MCF 10A (cell line): ENCODE measurements around the gene ZNF652. TPM values are rescaled to one million over a fixed set of nuclear protein-coding genes. Genes with fewer than 3 reads are reported as not detected.

Experiments
- BruUV-seq: library from RNA; stranded (reverse); fragments of 400-500 nt; replicated peaks from 2 replicates; lab custom pipeline; 2021; lab: Mats Ljungman, UMichigan
- CTCF ChIA-PET: fragments of 300-600 bp; sonication (Branson Sonifier 250); formaldehyde crosslinking; extraction: SDS; loops from one replicate; lab custom pipeline; 2021; ENCODE audit warnings: antibody characterized with exemption, inconsistent platforms; lab: Yijun Ruan, JAX
- POLR2A ChIA-PET: fragments of 300-600, 350-650 bp; sonication (Branson Sonifier 250); formaldehyde crosslinking; extraction: SDS; loops from one replicate; lab custom pipeline; 2020; ENCODE audit warnings: antibody characterized with exemption, inconsistent platforms; lab: Yijun Ruan, JAX
- DNase-seq: peaks from one replicate; pipeline ENCODE4 v3.0.0-alpha.2; 2018; ENCODE audit not compliant: unreplicated experiment
- H3K27ac Mint-ChIP-seq: one replicate; pipeline ENCODE4 v1.8.0; 2022; ENCODE audit warnings: mild to moderate bottlenecking, low read depth, mixed read lengths; ENCODE audit not compliant: unreplicated experiment
- H3K27me3 Mint-ChIP-seq: one replicate; pipeline ENCODE4 v1.8.0; 2022; ENCODE audit warnings: mixed read lengths; ENCODE audit not compliant: insufficient read depth, unreplicated experiment
- H3K36me3 Mint-ChIP-seq: one replicate; pipeline ENCODE4 v1.8.0; 2022; ENCODE audit warnings: mild to moderate bottlenecking, moderate library complexity, mixed read lengths; ENCODE audit not compliant: insufficient read depth, unreplicated experiment
- H3K4me1 Mint-ChIP-seq: one replicate; pipeline ENCODE4 v1.8.0; 2022; ENCODE audit warnings: mixed read lengths; ENCODE audit not compliant: insufficient read depth, unreplicated experiment
- H3K4me3 Mint-ChIP-seq: one replicate; pipeline ENCODE4 v1.8.0; 2022; ENCODE audit warnings: mild to moderate bottlenecking, moderate library complexity, mixed read lengths; ENCODE audit not compliant: unreplicated experiment
- H3K9me3 Mint-ChIP-seq: one replicate; pipeline ENCODE4 v1.8.0; 2022; ENCODE audit warnings: mixed read lengths; ENCODE audit not compliant: unreplicated experiment
- intact Hi-C: fragments of 100-400 bp; cut with micrococcal nuclease; formaldehyde crosslinking; loops from 2 replicates; pipeline ENCODE4 v1.14.1; 2022
- total RNA-seq: library from RNA; stranded (reverse); gene quantifications from 2 replicates; pipeline ENCODE4 v1.2.3, GENCODE V29; 2022
- TF ChIP-seq, protein P1 (sequence below): fragments of 200-600 bp; IDR thresholded peaks from one replicate; pipeline ENCODE4 v1.8.0; 2022; ENCODE audit warnings: antibody characterized with exemption, mild to moderate bottlenecking; ENCODE audit not compliant: unreplicated experiment

Gene ZNF652
- total RNA-seq, 1 experiment from 2014 or later = 18.8 TPM

DNA sequence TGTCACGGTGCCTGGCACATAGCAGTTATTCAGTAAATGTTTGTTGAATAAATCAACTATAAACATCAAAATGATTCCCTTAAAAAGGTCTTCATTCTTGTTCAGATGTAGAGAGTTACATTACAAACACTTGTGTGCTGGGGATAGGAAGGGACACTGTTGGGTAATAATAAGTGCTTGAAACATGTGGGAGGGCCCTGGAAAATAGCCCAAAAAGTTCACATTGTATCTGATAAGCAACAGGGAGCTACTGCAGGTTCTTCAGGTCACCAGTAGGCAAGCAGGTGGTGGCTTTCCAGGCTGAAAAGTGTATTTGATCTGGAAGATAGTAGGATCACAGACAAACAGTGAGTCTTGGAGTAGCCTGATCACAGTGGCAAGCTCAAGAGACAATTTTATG, 19.0 kb upstream of the ZNF652 start:
- no peak overlapping the region for H3K4me3 Mint-ChIP-seq
- no peaks in the 10 kb centered on the region for H3K9me3 Mint-ChIP-seq
- H3K4me1 Mint-ChIP-seq = no peaks in the 10 kb centered on the region
- BruUV-seq = no TSS peak
- no peaks in the 10 kb centered on the region for H3K36me3 Mint-ChIP-seq
- POLR2A ChIA-PET = interaction anchor here (0.8 kb wide), 1 partner anchor 20 kb away, joined by 3 read pairs; no protein-coding TSS in a partner anchor
- H3K27ac Mint-ChIP-seq = no peak overlapping the region
- DNase-seq = no peak
- CTCF ChIA-PET = interaction anchor here (0.6 to 1.3 kb wide), 3 partner anchors 32 to 65 kb away, joined by 3 read pairs; no protein-coding TSS in a partner anchor
- intact Hi-C loops = no loop called here
- H3K27me3 Mint-ChIP-seq = no peaks in the 10 kb centered on the region
- TF ChIP-seq, protein P1, sequence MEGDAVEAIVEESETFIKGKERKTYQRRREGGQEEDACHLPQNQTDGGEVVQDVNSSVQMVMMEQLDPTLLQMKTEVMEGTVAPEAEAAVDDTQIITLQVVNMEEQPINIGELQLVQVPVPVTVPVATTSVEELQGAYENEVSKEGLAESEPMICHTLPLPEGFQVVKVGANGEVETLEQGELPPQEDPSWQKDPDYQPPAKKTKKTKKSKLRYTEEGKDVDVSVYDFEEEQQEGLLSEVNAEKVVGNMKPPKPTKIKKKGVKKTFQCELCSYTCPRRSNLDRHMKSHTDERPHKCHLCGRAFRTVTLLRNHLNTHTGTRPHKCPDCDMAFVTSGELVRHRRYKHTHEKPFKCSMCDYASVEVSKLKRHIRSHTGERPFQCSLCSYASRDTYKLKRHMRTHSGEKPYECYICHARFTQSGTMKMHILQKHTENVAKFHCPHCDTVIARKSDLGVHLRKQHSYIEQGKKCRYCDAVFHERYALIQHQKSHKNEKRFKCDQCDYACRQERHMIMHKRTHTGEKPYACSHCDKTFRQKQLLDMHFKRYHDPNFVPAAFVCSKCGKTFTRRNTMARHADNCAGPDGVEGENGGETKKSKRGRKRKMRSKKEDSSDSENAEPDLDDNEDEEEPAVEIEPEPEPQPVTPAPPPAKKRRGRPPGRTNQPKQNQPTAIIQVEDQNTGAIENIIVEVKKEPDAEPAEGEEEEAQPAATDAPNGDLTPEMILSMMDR = no peak

DNA sequence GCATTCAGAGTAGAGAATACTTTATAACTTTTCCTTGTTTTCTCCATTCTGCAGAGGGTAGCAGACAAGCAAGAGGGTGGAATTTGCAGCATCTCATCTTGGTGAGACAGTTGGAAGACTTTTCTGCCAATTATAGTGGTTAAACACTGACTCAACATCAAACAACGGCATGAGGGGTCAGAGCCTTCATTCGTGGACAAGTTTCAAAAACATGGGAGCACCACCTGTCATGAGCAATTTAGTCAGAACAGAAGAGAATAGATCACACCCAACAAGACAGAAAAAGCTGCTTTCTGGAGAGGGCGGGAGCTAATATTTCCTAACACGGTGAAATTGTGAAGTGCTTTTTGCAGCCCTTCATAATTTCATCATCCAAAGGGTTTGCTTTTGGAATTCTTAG, 17.9 kb upstream of the ZNF652 start:
- TF ChIP-seq, protein P1 = no peak
- POLR2A ChIA-PET = no interaction called here
- H3K9me3 Mint-ChIP-seq = no peaks in the 10 kb centered on the region
- no peaks in the 10 kb centered on the region for H3K27me3 Mint-ChIP-seq
- intact Hi-C loops = no loop called here
- CTCF ChIA-PET = interaction anchor here (0.6 to 1.1 kb wide), 3 partner anchors 20 to 177 kb away, joined by 3 to 4 read pairs (median 3); no protein-coding TSS in a partner anchor
- no peaks in the 10 kb centered on the region for H3K36me3 Mint-ChIP-seq
- DNase-seq = no peak
- H3K4me3 Mint-ChIP-seq = no peak overlapping the region
- no peak overlapping the region for H3K27ac Mint-ChIP-seq
- BruUV-seq = no TSS peak
- no peaks in the 10 kb centered on the region for H3K4me1 Mint-ChIP-seq

DNA sequence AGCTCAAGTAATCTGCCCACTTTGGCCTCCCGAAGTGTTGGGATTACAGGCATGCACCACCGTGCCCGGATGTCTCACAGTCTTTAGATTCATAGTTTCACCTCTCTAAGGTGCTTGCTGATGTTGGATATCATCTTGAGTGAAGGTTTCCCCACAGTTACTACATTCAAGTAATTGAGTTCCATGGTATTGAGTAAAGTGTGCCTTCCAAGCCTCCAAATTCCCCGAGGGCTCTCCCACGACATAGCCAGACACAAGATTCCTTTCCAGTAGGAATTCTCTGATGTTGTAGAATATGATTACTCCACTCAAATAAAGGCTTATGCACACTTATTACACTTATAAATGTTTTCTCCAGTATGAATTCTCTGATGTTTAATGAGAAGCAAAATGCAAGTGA, 16.3 kb upstream of the ZNF652 start:
- POLR2A ChIA-PET = no interaction called here
- Mint-ChIP-seq H3K36me3 (no peaks in the 10 kb centered on the region), H3K27me3 (no peaks in the 10 kb centered on the region), H3K27ac (no peak overlapping the region), H3K9me3 (no peaks in the 10 kb centered on the region), H3K4me3 (no peak overlapping the region), H3K4me1 (no peaks in the 10 kb centered on the region)
- CTCF ChIA-PET = no interaction called here
- DNase-seq = no peak
- intact Hi-C loops = no loop called here
- no TSS peak for BruUV-seq
- TF ChIP-seq, protein P1 = no peak

GRCh38 chr17:49375544-49375943, 13.5 kb upstream of the ZNF652 start:
- POLR2A ChIA-PET = interaction anchor here (0.7 kb wide), 1 partner anchor 29 kb away, joined by 3 read pairs; no protein-coding TSS in a partner anchor
- Mint-ChIP-seq H3K4me1 (no peaks in the 10 kb centered on the region), H3K4me3 (no peak overlapping the region), H3K27me3 (no peaks in the 10 kb centered on the region), H3K27ac (no peak overlapping the region), H3K9me3 (no peaks in the 10 kb centered on the region), H3K36me3 (no peaks in the 10 kb centered on the region)
- TF ChIP-seq, protein P1 = no peak
- intact Hi-C loops = no loop called here
- no peak for DNase-seq
- CTCF ChIA-PET = no interaction called here
- no TSS peak for BruUV-seq
